Measurements from ENCODE around the gene PAH.

PAH gene

GRCh38 chr12:102939059-102939458 lies 22.0 kb upstream of the PAH start:
- Histone ChIP-seq H4K20me1 (no peaks in the 10 kb centered on the region), H3K4me2 (no peak overlapping the region), H3K4me3 (no peak overlapping the region), H3K27me3 (no peaks in the 10 kb centered on the region), H3K9me3 (replicated peaks in 1 of 11) (peaks cover 0 to 19% (median 0%) of the 10 kb centered on the region in 11 experiments; a peak in 5 of 22 replicates), H3K4me1 (no peaks in the 10 kb centered on the region), H3K9ac (no peak overlapping the region), H3K27ac (no peak overlapping the region), H3K36me3 (no peaks in the 10 kb centered on the region)
- TF ChIP-seq Cebpa-rat (IDR thresholded peaks at IDR 0.05) = no peak

DNA sequence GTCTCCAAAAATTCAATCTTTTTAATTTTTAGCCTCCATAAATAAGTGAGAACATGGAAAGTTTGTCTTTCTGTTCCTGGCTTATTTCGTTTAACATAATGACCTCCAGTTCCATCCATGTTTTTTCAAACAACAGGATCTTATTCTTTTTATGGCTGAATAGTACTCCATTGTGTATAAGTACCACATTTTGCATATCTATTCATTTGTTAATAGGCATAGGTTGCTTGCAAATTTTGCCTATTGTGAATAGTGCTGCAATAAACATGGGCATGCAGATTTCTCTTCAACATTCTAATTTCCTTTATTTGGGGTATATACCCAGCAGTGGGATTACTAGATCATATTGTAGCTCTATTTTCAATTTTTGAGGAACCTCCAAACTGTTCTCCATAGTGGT lies 16.1 kb upstream of the PAH start:
- H3K4me2 ChIP-seq = no peak overlapping the region
- no peaks in the 10 kb centered on the region for H3K36me3 ChIP-seq
- no peak overlapping the region for H3K27ac ChIP-seq
- TF ChIP-seq Cebpa-rat (IDR thresholded peaks at IDR 0.05) = no peak
- no peaks in the 10 kb centered on the region for H3K4me1 ChIP-seq
- no peak overlapping the region for H3K9ac ChIP-seq
- no peaks in the 10 kb centered on the region for H4K20me1 ChIP-seq
- H3K4me3 ChIP-seq = no peak overlapping the region
- 0 out of 22 replicates have a peak, but pooled peaks cover 0 to 4% (median 0%) of the 10 kb centered on the region in 11 experiments for H3K9me3 ChIP-seq (replicated peaks in 1 of 11)
- H3K27me3 ChIP-seq = no peaks in the 10 kb centered on the region

DNA sequence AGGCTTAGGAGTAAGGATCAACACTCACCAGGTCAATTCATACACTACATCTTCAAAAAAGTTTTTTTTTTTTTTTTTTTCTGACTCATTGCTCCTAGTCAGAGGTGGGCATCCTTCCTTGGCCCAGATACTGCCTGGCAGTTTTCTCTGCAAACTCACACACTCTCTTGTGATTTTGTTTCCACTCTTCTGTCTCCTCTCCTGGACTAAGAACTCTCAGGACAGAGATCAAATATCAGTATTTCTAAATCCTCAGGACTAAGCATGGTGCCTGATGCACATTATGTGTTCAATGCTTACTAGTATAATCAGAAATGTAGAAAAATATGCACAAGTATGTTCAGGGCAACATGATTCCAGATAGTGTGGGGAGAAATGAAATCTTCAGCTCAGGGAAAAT lies 10.2 kb upstream of the PAH start:
- H3K9me3 ChIP-seq (replicated peaks in 1 of 11) = no peaks in the 10 kb centered on the region
- no peaks in the 10 kb centered on the region for H3K27me3 ChIP-seq
- no peak overlapping the region for H3K27ac ChIP-seq
- H3K4me3 ChIP-seq = no peak overlapping the region
- TF ChIP-seq Cebpa-rat (IDR thresholded peaks at IDR 0.05) = no peak
- H3K9ac ChIP-seq = no peak overlapping the region
- no peak overlapping the region for H3K4me2 ChIP-seq
- H3K36me3 ChIP-seq = no peaks in the 10 kb centered on the region
- no peaks in the 10 kb centered on the region for H4K20me1 ChIP-seq
- no peaks in the 10 kb centered on the region for H3K4me1 ChIP-seq

DNA sequence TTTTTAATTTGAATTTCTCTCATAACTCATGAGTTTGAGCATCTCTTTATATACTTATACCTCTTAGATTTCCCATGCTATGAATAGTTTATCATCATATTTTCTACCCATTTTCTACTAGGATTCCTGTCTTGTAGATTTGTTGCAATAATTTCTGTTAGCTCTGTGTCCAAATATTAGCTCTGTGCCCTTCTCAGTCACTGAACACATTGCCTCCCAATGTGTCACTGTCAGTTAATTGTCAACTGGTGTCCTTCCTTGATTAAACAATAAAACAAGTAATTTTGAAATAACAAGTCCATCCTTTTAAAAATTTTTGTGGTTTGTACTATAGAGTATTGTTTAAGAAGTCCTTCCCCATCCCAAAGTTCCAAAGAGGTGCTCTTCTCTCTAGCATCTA lies 4.2 kb upstream of the PAH start:
- TF ChIP-seq Cebpa-rat (IDR thresholded peaks at IDR 0.05) = no peak
- Histone ChIP-seq H4K20me1 (no peaks in the 10 kb centered on the region), H3K4me1 (no peaks in the 10 kb centered on the region), H3K9me3 (replicated peaks in 1 of 11) (no peaks in the 10 kb centered on the region), H3K27ac (no peak overlapping the region), H3K27me3 (no peaks in the 10 kb centered on the region), H3K4me2 (no peak overlapping the region), H3K4me3 (no peak overlapping the region), H3K36me3 (no peaks in the 10 kb centered on the region), H3K9ac (no peak overlapping the region)

- no peaks in the 10 kb centered on the region for H3K27me3 ChIP-seq
- H3K4me3 ChIP-seq = no peak overlapping the region
- no peak overlapping the region for H3K9ac ChIP-seq
- H3K36me3 ChIP-seq = no peaks in the 10 kb centered on the region
- no peak overlapping the region for H3K27ac ChIP-seq
- no peak for TF ChIP-seq Cebpa-rat (IDR thresholded peaks at IDR 0.05)
- no peak overlapping the region for H3K4me2 ChIP-seq
- no peaks in the 10 kb centered on the region for H3K9me3 ChIP-seq (replicated peaks in 1 of 11)
- H3K4me1 ChIP-seq = no peaks in the 10 kb centered on the region
- no peaks in the 10 kb centered on the region for H4K20me1 ChIP-seq
Observed at GRCh38 chr12:102920271-102920670, 3.2 kb upstream of the PAH start.

- H3K9ac ChIP-seq = no peak overlapping the region
- H3K27ac ChIP-seq = no peak overlapping the region
- H3K4me1 ChIP-seq = no peaks in the 10 kb centered on the region
- H3K27me3 ChIP-seq = no peaks in the 10 kb centered on the region
- H3K9me3 ChIP-seq (replicated peaks in 1 of 11) = no peaks in the 10 kb centered on the region
- H3K4me2 ChIP-seq = no peak overlapping the region
- TF ChIP-seq Cebpa-rat (IDR thresholded peaks at IDR 0.05) = no peak
- H3K4me3 ChIP-seq = no peak overlapping the region
- H3K36me3 ChIP-seq = no peaks in the 10 kb centered on the region
- no peaks in the 10 kb centered on the region for H4K20me1 ChIP-seq
Observed at GRCh38 chr12:102918840-102919239, 1.8 kb upstream of the PAH start.

DNA sequence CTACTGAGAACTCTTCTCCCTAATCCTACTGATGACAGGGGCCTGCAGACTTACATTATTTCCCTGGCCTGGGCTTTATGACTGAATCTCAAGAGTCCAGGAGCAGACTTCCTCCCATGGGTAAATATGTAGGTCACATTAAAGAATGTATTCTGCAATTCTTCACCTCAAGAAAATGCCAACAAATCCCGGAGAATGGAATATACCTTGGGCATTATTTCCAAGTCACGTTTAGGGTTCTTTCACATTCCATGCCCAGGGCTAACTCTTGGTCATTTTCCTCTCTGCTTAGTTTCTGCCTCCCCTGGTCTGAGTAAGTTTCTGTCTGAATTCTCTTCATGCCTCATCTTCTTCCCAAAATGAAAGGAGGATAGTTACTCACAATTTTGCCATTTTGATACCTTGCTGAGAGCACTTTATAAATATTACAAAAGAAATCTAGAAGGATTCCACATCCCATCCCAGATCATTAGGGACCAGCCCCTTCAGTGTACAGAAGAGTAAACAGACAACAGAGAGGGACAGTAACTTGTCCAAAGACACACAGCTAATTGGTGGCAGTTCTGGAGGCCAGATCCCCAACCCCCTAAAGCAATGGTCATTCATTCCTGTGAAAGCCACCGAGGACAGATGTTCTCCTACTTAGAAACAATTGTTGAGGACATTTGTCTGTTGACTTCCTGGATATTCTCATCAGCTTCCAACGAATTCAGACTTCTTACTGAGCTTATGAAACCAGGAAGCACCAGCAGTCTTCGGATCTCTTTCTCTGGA lies 605 bp downstream of the PAH start:
- Histone ChIP-seq H3K27ac (no peak overlapping the region), H4K20me1 (no peaks in the 10 kb centered on the region), H3K4me2 (no peak overlapping the region), H3K4me3 (no peak overlapping the region), H3K27me3 (no peaks in the 10 kb centered on the region), H3K9me3 (replicated peaks in 1 of 11) (no peaks in the 10 kb centered on the region), H3K4me1 (no peaks in the 10 kb centered on the region), H3K36me3 (no peaks in the 10 kb centered on the region), H3K9ac (no peak overlapping the region)
- no peak for TF ChIP-seq Cebpa-rat (IDR thresholded peaks at IDR 0.05)

- Histone ChIP-seq H4K20me1 (no peaks in the 10 kb centered on the region), H3K9ac (no peak overlapping the region), H3K9me3 (replicated peaks in 1 of 11) (no peaks in the 10 kb centered on the region), H3K4me1 (no peaks in the 10 kb centered on the region), H3K4me2 (no peak overlapping the region), H3K27me3 (no peaks in the 10 kb centered on the region), H3K27ac (no peak overlapping the region), H3K4me3 (no peak overlapping the region), H3K36me3 (no peaks in the 10 kb centered on the region)
- no peak for TF ChIP-seq Cebpa-rat (IDR thresholded peaks at IDR 0.05)
Observed at GRCh38 chr12:102913453-102914226, 3.4 kb downstream of the PAH start.

DNA sequence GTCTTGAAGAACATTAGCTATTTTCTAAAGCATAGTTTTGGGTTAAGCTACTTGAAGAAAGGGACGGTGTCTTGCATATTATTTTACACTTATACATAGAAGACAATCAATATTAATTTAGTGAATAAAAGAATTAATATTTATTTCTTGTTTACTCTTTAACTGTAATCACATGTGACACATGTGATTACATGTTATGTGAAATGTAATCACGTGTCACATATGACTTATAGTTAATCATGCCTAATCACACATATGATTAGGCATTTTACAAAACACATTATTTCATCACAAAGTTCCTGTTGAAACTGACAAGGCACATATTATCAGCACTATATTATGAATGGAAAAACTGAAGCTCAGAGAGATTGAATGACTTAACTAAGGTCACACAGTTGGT lies 4.8 kb downstream of the PAH start:
- no peak for TF ChIP-seq Cebpa-rat (IDR thresholded peaks at IDR 0.05)
- H3K4me3 ChIP-seq = no peak overlapping the region
- no peaks in the 10 kb centered on the region for H3K27me3 ChIP-seq
- no peaks in the 10 kb centered on the region for H3K4me1 ChIP-seq
- H4K20me1 ChIP-seq = no peaks in the 10 kb centered on the region
- no peaks in the 10 kb centered on the region for H3K9me3 ChIP-seq (replicated peaks in 1 of 11)
- H3K4me2 ChIP-seq = no peak overlapping the region
- no peak overlapping the region for H3K9ac ChIP-seq
- H3K27ac ChIP-seq = no peak overlapping the region
- H3K36me3 ChIP-seq = no peaks in the 10 kb centered on the region

DNA sequence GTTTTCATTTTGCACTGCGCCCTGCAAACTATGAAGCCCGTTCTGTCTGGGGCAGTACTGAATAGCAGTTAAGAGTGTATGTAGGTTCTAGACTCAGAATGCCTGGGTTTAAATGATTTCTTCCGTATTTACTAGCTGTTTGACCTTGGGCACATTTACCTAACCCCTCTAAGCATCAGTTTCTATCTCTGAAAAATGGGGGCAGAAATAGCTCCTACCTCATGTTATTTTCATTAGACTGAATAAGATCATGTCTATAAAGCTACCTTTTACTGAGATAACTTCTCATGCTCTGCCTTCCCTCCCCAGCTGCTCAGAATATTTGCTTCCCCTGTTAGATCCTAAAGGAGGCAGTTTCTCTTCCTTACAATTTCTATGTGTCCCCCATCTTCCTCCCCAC lies 5.7 kb downstream of the PAH start:
- H3K36me3 ChIP-seq = no peaks in the 10 kb centered on the region
- H3K4me3 ChIP-seq = no peak overlapping the region
- no peak overlapping the region for H3K4me2 ChIP-seq
- H3K4me1 ChIP-seq = no peaks in the 10 kb centered on the region
- H3K27ac ChIP-seq = no peak overlapping the region
- no peak overlapping the region for H3K9ac ChIP-seq
- TF ChIP-seq Cebpa-rat (IDR thresholded peaks at IDR 0.05) = no peak
- no peaks in the 10 kb centered on the region for H3K27me3 ChIP-seq
- H3K9me3 ChIP-seq (replicated peaks in 1 of 11) = no peaks in the 10 kb centered on the region
- H4K20me1 ChIP-seq = no peaks in the 10 kb centered on the region
